NCI-H1436 treated with DMSO at 0.1 percent for 48 hours (cell line): ENCODE data around the gene CCDC83.
A peak's percentile ranks its signal among the peaks of the same experiment; 100 is the strongest.

ENCODE experiments used
- DNase-seq: peaks from one replicate; lab custom pipeline; 2025; lab: John Stamatoyannopoulos, UW

The CCDC83 gene

DNA sequence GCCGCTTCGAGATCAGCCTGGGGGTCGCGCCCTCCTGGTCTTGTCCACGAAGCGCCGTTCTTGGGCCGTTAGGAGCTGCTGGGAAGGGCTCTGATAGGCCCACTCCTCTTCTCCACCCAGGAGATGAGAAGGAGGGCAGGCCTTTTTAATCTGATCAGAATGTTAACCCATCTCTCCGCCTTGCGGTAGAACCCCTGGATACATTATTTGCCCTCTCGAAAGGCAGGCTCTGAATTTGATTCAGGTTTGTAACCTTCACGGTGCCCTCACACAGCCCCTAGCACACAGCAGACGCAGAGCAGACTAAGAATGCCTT, at the start of gene CCDC83:
CCDC83 (plus strand) TSS at position 43 of the 316 bp plus-strand sequence. CDS start 9,741 bp downstream, outside the sequence.
- no peak for DNase-seq

DNA sequence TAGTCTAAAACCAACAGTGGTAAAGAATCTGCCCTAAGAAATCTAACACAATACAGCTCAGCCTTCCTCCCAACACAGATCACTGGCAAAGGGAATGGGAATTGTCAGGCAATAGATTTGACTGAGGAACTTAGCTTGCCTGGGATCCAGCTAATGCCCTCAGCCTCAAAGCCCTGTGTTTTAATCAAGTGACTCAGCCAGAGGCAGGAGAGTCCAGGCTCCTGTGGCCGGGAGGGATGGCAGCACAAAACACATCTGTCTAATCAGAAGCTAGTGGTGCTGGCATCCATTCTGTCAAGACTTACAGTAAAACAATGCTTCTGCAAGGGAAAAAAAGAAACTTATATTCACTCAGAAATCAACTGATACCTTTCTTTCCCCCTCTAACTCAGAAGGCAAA, 49.8 kb upstream of the CCDC83 start:
- no peak for DNase-seq

DNA sequence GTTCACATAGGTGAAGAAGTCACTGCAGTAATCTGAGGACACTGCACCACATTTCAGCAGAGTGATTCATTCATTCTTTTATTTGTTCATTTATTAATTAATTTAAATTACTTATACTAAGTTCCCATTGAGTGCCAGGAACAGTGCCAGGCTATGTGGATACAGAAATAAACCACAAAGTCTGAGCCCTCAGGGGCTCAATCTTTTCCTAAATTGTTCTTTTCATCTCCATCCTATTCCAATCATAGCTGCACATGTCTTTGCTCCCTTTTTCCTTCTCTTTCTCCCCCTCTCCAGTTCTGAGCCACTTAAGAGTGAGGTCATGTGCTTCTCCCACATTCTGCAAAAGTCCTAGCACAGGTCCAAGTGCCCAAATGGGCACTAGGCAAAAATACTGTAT, 49.2 kb upstream of the CCDC83 start:
- no peak for DNase-seq

DNA sequence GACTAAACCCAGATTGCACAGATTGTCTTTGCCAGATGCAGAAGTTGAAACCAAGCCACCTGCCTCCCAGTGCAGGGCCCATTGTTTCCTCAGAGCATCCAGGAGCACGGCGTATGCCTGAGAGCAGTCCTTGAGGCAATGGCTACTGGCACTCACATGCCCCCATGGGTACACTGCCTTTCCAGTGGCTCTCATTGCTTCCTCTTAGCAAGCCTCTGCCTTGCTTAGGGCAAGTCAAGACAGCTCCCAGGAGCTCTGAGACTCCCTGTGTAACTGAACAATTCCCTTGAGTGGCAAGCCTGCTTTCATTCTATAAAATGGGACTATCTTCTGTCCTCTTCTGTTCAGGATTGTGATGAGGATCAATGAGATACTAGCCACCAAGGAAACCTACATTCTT, 48.3 kb upstream of the CCDC83 start:
- DNase-seq = peak; percentile 81

DNA sequence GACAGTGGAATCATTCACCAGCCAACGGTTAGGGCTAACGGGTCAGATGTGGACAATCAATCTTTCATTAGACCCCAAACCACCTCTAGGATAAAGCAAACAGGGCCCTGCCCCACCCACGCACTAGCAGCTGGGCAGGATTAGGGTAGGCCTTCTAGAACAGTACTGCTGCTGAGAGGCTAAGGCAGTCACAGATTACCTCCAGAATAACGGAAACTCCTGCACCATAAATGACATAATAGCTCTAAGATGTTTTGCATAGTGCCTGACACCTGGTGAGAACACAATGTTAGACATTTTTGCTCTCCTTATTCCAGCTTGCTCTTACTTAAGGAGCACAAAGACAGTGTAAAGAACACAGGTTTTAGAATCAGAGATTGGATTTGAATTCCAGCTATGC, 46.0 kb upstream of the CCDC83 start:
- no peak for DNase-seq

DNA sequence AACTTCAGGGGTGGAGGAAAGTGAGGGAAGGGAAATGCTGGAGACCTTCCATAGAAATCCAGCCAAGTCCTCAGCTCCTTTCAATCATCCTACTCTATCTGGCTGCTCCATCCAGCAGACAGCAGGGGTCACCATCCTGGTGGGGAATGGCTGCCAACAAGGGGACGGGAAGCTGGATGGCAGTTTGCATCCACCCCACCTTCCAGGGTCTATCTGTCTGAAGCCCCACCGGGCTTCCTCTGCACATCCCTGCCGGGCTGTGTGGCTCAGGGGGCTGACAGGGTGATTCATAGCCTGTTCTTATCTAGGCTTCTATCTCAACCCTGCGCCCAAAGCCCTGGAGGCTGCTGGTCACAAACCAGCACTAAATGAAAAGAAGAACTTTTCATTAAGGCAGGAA, 45.3 kb upstream of the CCDC83 start:
- no peak for DNase-seq

DNA sequence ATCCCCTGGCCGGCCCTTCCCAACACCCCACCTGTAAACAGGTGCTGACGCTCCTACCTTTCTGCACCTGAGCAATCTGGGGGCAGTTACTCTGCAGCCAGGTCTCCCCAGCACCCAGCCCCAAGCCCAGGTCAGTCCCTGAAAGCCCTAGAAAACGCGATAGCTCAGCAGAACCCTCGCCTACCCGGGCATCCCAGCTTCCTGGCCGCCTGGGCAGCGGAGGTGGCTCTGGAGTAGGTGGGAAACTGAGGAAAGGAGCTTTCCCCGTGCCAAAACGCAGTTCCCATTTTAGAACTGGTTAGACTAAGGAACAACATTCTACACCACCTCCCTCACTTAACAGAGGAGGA, 44.7 kb upstream of the CCDC83 start:
- DNase-seq = no peak

DNA sequence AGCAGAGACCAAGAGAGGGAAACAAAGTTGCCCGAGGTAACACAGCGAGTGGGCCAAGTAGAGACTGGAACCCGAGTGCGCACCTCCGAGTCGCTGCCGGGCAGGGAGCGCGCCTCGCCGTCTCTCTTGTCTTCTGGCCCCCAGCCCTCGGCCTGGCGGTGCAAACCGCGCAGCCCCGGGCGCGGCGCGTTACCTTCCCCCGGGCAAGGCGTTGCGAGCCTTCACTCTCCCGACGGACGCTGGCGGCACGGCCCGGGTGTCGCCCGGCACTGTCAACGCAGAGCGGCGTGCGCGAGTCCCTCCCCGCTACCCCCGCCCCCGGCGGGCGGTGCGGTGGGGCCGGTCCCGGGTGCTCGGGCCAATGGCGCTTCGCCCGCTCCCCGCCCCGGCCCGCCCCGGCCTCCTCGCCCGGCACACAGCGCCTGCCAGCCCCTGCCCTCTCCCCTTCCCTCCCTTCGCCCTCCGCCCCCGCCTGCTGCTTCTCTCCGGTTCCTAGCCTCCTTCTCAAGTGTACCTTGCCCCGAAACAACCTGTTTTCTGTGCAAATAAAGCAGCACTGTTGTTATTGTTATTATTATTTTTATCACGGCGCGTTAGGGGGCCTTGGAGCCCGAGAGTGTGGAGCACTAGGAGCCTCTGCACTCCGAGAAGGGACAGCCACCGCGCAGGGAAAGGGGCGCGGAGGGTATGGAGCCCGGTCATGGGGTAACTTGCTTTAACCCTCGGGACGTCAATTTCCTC, 44.1 kb upstream of the CCDC83 start, which contains the start of gene SYTL2:
SYTL2 (minus strand) TSS at position 271 of the 741 bp plus-strand sequence. CDS start 53,416 bp downstream, outside the sequence.
- no peak for DNase-seq

DNA sequence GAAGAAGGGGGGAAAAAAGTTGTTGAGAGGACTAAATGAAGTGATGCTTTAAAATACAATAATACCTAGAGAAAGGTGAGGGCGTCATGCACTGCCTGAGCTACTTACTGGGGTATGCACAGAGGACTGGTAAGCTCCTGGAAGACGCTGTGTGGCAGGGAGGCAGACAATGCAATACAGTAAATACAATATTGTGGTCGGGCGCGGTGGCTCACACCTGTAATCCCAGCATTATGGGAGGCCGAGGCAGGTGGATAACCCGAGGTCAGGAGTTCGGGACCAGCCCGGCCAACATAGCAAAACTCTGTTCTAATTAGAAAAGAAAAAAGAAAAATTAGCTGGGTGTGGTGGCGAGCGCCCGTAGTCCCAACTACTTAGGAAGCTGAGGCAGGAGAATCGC, 43.6 kb upstream of the CCDC83 start:
- no peak for DNase-seq

DNA sequence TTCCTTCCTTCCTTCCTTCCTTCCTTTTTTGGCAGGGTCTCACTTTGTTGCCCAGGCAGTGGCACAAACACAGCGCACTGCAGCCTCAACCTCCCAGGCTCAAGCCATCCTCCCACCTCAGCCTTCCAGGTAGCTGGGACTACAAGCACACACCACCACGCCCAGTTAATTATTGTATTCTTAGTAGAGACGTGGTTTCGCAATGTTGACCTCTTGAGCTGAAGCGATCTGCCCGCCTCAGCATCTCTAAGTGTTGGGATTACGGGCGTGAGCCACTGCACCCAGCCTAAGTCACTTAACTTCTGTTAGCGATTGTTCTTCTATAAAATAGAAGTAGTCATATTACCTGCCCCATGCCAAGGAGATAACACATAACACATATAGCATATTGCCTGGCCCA, 41.5 kb upstream of the CCDC83 start:
- no peak for DNase-seq

DNA sequence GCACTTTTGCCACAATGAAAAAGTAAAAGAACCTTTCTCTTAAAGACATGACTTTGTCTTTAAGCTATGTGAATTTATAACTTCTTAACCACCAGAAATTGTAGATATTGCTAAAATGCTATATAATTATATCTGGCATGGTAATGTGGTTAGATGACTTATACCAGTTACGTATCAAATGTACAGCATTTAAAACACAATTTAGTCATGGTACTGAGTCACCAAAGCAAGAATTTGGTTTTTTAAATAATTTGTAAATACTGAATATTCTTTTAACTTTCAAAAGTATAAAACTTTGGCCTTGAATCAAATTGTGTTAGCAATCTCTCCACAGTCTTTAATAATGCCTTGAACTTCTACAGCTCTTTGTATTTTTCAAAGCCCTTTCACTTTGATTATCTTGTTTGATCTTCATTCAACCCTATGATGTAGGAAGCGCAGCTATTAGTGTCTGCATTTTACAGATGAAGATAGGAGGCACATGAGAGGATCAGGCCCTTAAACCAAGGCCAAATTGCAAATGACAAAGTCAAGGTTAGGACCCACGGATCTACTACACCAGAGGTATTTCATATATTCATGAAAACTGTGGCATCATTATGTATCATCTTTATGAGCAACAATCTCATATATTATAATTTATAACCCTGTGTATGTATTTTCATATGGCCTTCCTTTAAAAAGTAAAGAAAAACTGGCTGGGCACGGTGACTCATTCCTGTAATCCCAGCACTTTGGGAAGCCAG, 39.8 kb upstream of the CCDC83 start:
- DNase-seq = no peak

DNA sequence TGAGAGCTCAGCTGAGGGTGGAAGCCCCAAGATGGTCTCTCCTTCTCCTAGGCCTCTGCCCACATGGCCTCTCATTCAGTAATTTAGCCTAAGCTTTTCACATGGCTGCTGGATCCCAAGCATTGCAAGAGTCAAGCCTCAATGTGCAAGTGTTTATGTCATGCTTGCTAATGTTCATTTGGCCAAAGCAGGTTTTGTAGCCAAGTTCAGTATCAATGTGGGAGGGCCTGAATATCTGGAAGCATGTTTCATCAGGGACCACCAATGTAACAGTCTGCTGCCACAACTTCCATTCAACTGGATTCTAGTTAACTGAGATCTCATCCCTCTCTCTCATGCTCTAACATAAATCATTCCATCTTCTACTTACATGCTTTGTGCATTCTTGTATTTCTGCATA, 35.7 kb upstream of the CCDC83 start:
- no peak for DNase-seq

DNA sequence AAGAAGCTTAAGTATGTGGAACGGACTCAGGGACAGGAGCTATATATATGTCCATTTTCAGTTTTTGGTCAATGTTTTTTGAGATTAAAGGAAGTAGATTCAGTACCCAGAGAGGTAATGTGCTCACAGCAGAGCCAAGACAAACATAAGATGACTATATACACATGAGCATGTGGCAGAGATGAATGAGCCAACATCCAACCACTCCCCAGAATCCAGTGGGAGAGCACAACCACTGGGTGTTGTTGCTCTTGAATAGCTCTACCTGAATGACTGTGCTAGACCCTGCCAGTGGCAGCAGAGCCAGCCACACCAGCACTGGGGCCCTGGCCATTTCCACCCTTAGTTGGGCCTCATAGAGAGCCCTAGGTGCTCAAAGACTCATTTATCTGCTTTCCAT, 33.5 kb upstream of the CCDC83 start:
- no peak for DNase-seq

DNA sequence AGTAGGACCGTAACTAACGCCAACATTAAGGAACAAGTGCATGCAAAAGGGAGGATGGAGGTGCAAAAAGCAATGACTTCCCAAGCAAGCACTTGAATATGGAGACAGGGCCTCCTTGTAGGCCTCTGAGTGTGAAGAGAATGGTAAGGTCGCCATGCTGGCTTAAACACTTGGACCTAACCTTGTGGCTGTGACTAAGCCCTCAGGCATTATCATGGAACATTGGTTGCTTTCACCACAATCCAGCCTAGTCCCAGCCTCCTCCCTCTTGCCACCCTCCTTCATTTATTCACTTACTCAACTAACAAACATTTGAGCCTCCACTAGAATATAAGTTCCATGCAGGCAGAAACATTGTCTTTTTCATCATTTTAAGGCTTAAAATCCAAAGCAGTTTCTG, 32.4 kb upstream of the CCDC83 start:
- DNase-seq = no peak

DNA sequence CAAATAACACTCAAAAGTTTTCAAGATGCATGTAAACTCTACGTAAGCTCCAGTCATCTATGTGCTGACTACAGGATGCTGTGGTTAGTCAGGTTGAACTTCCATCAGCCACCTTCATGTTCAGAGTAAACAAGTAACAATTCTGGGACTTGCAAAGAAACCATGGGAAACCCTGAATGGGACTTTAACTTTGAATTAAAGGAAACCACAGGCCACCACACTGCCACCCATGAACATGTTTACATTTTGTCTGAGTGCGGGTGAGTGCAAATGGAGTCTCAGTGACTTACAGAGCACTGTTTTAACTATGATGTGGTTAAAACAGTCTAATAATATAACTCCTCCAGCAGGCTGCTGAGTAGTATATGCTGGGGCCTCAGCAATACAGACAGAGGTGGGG, 31.4 kb upstream of the CCDC83 start:
- DNase-seq = no peak

DNA sequence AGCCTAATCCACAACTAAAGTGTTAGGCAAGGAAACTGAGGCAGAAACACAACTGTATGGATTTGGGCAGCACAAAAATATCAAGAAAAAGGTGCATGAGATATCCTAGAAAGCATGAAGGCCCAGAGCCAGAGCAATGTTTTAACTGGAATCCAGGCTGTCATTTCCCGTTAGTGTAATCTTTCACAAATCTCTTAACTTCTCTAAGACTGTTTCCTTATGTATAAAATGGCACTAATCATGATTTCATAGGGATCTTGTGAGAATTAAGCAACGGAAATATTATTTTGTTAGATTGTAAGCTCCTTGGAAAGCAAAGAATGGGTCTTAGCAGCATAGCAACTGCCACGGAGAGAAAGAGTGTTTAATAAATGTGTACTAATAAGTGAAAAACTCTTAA, 29.6 kb upstream of the CCDC83 start:
- no peak for DNase-seq

DNA sequence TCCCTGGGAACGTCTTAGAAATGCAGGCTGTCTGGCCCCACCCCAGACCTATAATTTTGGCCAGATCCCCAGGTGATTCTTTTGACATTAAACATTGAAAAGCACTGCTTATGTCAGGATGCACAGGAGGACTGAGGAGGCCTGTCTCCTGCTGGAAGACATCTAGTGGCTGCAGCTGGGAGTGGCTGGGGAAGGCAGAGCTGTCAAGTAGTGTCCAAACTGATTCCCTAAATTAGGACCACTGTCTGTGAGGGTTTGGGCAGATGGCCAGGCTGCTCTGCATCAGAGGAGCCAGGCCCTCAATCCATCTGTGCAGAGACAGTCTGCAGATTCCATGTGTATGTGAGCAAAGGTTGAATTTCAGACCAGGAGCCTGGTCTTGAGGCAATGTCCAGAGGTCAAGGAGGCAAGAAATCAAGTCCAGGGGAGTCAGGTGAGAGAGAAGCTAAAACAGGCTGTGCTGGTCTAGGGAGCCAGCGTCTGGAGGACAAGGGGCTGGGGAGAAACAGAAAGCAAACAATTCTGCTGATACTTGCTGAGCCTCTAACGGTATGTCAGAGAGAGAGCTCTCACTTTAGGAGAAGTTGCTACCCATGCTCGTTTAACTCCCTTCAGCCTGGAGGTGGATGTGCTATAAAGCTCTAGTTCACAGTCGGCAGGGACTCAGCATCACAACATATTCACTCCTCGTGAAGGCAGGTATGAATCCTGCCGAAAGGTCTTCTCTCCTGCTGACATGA, 28.9 kb upstream of the CCDC83 start:
- DNase-seq = no peak

DNA sequence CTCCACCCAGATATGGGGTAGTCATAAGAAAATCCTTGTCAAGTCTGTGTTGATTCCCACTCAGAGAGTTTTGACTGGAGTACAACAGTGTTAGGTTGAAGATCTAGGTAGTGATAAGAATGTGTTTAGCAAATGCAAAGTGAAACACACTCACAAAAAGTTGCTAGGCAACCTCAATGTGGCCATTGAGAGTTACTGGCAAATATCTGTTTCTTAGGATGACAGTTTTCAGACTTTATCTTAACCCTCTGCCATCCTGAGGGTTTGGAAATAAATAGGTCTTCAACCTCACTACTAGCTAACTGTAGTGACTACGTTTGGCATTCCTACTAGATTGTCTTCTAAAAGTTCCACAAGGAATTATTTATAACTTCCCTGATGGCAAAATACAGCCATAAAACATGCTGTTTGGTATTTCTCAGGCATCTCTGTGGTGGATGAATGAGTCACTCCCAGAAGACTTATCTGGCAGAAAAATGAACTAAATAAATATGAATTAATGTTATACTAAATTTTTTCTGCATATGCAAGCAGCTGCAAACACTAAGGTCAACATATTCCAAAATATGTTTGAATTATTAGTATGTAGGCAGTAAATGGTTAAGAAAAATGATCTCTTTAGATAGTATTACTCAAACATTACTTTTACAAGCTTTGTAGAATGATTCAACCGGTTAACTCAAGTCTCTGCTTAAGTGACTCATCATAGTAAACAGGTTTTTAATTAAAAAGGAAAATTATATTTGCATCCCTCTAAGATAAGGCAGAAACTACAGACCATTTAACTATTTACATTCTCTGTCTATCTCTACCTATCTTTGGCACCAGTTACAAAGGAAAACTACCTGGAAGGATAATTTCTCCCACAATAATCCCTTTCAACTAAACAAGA, 27.2 kb upstream of the CCDC83 start:
- no peak for DNase-seq

DNA sequence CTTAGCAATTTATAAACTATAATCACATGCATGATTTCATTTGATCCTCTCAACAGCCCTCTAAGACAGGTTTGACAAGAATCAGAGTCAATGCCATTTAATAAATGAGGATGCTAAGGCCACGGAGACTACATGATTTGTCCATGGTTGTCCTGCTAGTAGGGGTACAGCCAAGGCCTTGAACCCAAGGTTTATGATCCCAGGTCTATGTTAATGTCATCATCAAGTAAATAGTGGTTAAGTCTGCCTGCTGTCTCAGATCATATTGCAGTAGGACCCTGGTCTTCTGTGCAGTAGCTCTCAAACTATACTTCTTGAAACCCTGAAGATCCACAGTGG, 26.6 kb upstream of the CCDC83 start:
- DNase-seq = no peak

DNA sequence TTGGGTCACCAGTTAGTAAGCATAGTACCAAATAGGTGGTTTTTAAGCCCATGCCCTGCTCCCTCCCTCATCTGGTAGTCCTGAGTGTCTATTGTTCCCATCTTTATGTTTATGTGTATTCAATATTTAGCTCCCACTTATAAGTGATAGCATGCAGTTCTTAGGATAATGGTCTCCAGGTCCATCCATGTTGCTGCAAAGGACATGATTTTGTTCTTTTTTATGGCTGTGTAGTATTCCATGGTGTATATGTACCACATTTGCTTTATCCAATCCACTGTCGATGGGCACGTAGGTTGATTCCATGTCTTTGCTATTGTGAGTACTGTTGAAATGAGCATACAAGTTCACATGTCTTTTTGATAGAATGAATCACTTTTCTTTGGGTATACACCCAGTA, 26.0 kb upstream of the CCDC83 start:
- no peak for DNase-seq

DNA sequence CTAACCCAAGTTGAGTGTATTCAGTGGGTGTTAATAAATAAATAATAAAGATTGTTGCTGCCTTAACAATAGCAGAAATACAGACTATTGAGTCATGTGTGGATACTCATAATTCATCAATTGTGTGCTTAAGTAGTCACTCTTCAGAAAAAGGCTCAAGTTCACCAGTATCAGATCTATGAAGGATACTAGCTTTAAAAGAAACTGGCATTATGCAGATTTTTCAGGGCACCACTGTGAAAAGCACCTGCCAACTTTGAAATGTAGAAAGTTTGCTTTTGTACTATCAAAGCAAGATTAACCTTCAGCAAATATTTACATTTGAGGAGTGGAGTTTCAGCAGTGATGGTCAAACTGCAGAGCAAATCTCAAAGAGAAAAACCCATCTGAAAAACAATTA, 24.1 kb upstream of the CCDC83 start:
- no peak for DNase-seq

DNA sequence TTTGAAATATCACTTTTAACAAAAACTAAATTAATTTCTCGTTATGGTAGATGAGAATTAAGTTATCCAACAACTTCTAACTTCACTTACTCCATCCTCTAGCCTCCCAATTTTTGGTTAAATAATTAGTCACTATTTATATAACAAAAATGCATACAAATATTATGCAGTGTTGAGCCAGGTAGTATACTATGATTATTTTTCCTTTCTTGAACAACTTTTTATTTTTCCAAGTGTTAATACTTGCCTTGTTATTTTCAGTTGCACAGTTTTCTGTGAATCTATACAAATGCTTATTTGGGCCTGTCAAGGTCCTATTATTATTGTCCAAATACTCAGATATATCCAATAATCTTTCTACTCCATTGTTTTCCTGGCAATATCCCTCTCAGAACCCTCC, 19.9 kb upstream of the CCDC83 start:
- no peak for DNase-seq
